Mesenchymal stem cell (in vitro differentiated cells and primary cell): Measurements from ENCODE around the gene DMD.

Source experiments
- DNase-seq: peaks from one replicate; pipeline ENCODE4 v3.0.0-alpha.2; 2013
- H2AFZ ChIP-seq: one replicate; pipeline ENCODE4 v1.6.1; 2013; ENCODE audit warnings: low read depth, mild to moderate bottlenecking, control low read depth, inconsistent platforms, low read length, moderate library complexity
- H2AK5ac ChIP-seq: 2 replicates; pipeline ENCODE4 v1.6.1; 2013; ENCODE audit warnings: low read length, moderate library complexity, mild to moderate bottlenecking, inconsistent platforms; ENCODE audit not compliant: severe bottlenecking
- H2BK120ac ChIP-seq: one replicate; pipeline ENCODE4 v1.6.1; 2013; ENCODE audit warnings: low read depth, mild to moderate bottlenecking, inconsistent platforms, low read length, moderate library complexity
- H2BK12ac ChIP-seq, 2 experiments: one replicate each; pipeline ENCODE4 v1.6.1; 2013; ENCODE audit warnings: inconsistent platforms in 2 of 2, low read length in 2 of 2, mild to moderate bottlenecking in 2 of 2, moderate library complexity in 2 of 2, control low read depth in 1 of 2
- H2BK15ac ChIP-seq: one replicate; pipeline ENCODE4 v1.6.1; 2013; ENCODE audit warnings: mild to moderate bottlenecking, low read depth, inconsistent platforms; ENCODE audit not compliant: poor library complexity, severe bottlenecking
- H2BK5ac ChIP-seq: 2 replicates; pipeline ENCODE4 v1.6.1; 2013; ENCODE audit warnings: low read depth, mild to moderate bottlenecking, low read length, control low read depth, inconsistent platforms; ENCODE audit not compliant: poor library complexity, severe bottlenecking
- H3K14ac ChIP-seq, 2 experiments: one replicate each; pipeline ENCODE4 v1.6.1; 2013; ENCODE audit warnings: inconsistent platforms in 2 of 2, low read length in 2 of 2, control low read depth in 1 of 2, mild to moderate bottlenecking in 1 of 2, moderate library complexity in 1 of 2
- H3K18ac ChIP-seq, 2 experiments: one replicate each; pipeline ENCODE4 v1.6.1; 2013; ENCODE audit warnings: inconsistent platforms in 2 of 2, low read length in 2 of 2, control low read depth in 1 of 2, low read depth in 1 of 2, mild to moderate bottlenecking in 1 of 2
- H3K23ac ChIP-seq, 2 experiments: one replicate each; pipeline ENCODE4 v1.6.1; 2013; ENCODE audit warnings: inconsistent platforms in 2 of 2, low read length in 2 of 2, mild to moderate bottlenecking in 2 of 2, moderate library complexity in 2 of 2, control low read depth in 1 of 2
- H3K27ac ChIP-seq: 2 replicates; pipeline ENCODE4 v1.5.1; 2013; ENCODE audit warnings: mild to moderate bottlenecking, moderate library complexity, low read length, control low read depth, inconsistent platforms; ENCODE audit not compliant: poor library complexity, severe bottlenecking
- H3K27me3 ChIP-seq, 2 experiments: 2 replicates each; pipeline versions ENCODE4 v1.6.1 to v1.7.0; 2013; ENCODE audit warnings: low read length in 2 of 2, mild to moderate bottlenecking in 2 of 2, moderate library complexity in 2 of 2, control low read depth in 1 of 2, inconsistent platforms in 1 of 2; ENCODE audit not compliant: control insufficient read depth in 1 of 2, insufficient read depth in 1 of 2
- H3K36me3 ChIP-seq, 2 experiments: 2 replicates each; pipeline versions ENCODE4 v1.6.1 to v1.7.0; 2013; ENCODE audit warnings: low read length in 2 of 2, control low read depth in 1 of 2, inconsistent platforms in 1 of 2, low read depth in 1 of 2, mild to moderate bottlenecking in 1 of 2; ENCODE audit not compliant: insufficient read depth in 2 of 2, control insufficient read depth in 1 of 2
- H3K4ac ChIP-seq, 2 experiments: one replicate each; pipeline ENCODE4 v1.6.1; 2013; ENCODE audit warnings: inconsistent platforms in 2 of 2, low read length in 2 of 2, mild to moderate bottlenecking in 2 of 2, moderate library complexity in 2 of 2, control low read depth in 1 of 2, low read depth in 1 of 2
- H3K4me1 ChIP-seq: 2 replicates; pipeline ENCODE4 v1.6.1; 2013; ENCODE audit warnings: low read depth, low read length, control low read depth; ENCODE audit not compliant: control insufficient read depth, insufficient read depth
- H3K4me2 ChIP-seq: 2 replicates; pipeline ENCODE4 v1.6.1; 2013; ENCODE audit warnings: low read length, mild to moderate bottlenecking, inconsistent platforms; ENCODE audit not compliant: poor library complexity, severe bottlenecking
- H3K4me3 ChIP-seq, 2 experiments: 2 replicates each; pipeline versions ENCODE4 v1.5.1 to v1.7.0; 2013; ENCODE audit warnings: low read length in 2 of 2, mild to moderate bottlenecking in 2 of 2, control low read depth in 1 of 2, low read depth in 1 of 2; ENCODE audit not compliant: insufficient read depth in 1 of 2
- H3K79me1 ChIP-seq: replicated peaks from 2 replicates; pipeline ENCODE4 v1.6.1; 2013; ENCODE audit warnings: mild to moderate bottlenecking, control low read depth, low read length, inconsistent platforms; ENCODE audit not compliant: poor library complexity, severe bottlenecking
- H3K9ac ChIP-seq: 2 replicates; pipeline ENCODE4 v1.7.0; 2013; ENCODE audit warnings: mild to moderate bottlenecking, low read length, moderate library complexity
- H3K9me3 ChIP-seq: 2 replicates; pipeline ENCODE4 v1.7.0; 2013; ENCODE audit warnings: mild to moderate bottlenecking, low read length; ENCODE audit not compliant: control insufficient read depth
- H4K8ac ChIP-seq: one replicate; pipeline ENCODE4 v1.6.1; 2013; ENCODE audit warnings: inconsistent platforms, mild to moderate bottlenecking, low read length, moderate library complexity
- H4K91ac ChIP-seq: one replicate; pipeline ENCODE4 v1.6.1; 2013; ENCODE audit warnings: mild to moderate bottlenecking, low read length, inconsistent platforms
- WGBS: methylation state at CpG from one replicate; pipeline ENCODE4 v1.1.7; 2013; ENCODE audit warnings: mixed read lengths; 5-methylcytosine and 5-hydroxymethylcytosine counted together

Gene DMD

DNA sequence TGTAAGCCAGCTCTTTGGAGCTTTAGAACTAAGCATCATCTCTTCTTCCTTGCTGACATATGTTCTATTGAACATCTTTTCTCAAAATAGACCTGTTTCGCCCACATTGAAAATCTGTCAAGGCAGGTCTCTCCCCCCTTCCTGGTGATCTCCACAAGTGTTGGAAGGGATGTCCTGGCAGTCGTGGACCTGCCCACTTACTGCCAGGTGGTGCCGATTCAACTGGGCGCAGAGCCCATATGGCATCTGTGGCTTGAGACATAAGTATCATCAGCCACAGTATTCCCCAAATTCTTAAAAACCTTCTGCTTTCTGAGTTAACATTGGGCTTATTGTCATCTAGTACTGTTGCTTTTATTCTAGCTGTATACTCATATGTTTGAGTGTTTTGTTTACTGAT, 1170.2 kb downstream of the DMD start:
- no peak overlapping the region for H4K91ac ChIP-seq

DNA sequence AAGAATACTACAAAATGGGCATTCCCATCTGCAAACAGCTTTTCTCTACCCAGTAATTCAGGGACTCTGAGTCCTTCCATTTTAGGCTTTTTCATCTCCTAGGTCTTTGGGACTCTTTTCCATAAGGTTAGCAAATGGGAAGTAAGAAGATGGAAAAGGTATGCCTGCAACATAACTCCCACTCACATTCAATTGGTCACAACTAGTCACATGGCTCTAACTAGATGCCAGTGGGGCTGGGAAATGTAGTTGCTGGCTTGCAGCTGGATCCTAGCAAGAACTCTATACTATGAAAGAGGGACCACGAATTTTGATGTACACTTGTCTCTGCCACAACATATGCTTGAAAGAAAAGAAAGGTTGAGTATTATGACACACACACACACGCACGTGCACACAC, 1184.6 kb downstream of the DMD start:
- Histone ChIP-seq H4K91ac (no peak overlapping the region), H3K18ac (no peak overlapping the region), H2AFZ (no peak overlapping the region), H3K27ac (no peak overlapping the region), H3K4me1 (no peaks in the 10 kb centered on the region), H2BK120ac (no peak overlapping the region), H3K4me2 (no peak overlapping the region), H3K36me3 (no peaks in the 10 kb centered on the region), H2BK15ac (no peak overlapping the region), H2AK5ac (no peak overlapping the region), H3K79me1 (no peaks in the 10 kb centered on the region), H3K9me3 (no peaks in the 10 kb centered on the region), H3K4ac (no peak overlapping the region), H4K8ac (no peak overlapping the region), H3K27me3 (no peaks in the 10 kb centered on the region), H3K14ac (no peak overlapping the region), H3K9ac (no peak overlapping the region), H3K4me3 (no peak overlapping the region), H3K23ac (no peak overlapping the region), H2BK5ac (no peak overlapping the region), H2BK12ac (no peak overlapping the region)
- DNase-seq = no peak
- WGBS = no CpG with 5 or more reads among the region's 3 CpGs

More for the DNA sequence above, 1170.2 kb downstream of the DMD start:
- Histone ChIP-seq H3K79me1 (no peaks in the 10 kb centered on the region), H3K4me3 (no peak overlapping the region), H4K8ac (no peak overlapping the region), H3K27ac (no peak overlapping the region), H2BK120ac (no peak overlapping the region), H3K4me1 (no peaks in the 10 kb centered on the region), H2AK5ac (no peak overlapping the region), H2BK15ac (no peak overlapping the region), H3K4ac (no peak overlapping the region), H2BK5ac (no peak overlapping the region), H3K36me3 (no peaks in the 10 kb centered on the region), H3K18ac (no peak overlapping the region), H3K9ac (no peak overlapping the region), H3K4me2 (no peak overlapping the region), H3K27me3 (no peaks in the 10 kb centered on the region), H2BK12ac (no peak overlapping the region), H2AFZ (no peak overlapping the region), H3K23ac (no peak overlapping the region), H3K9me3 (no peaks in the 10 kb centered on the region), H3K14ac (no peak overlapping the region)
- no peak for DNase-seq
- WGBS = 85% methylated on average over 3 of the region's 4 CpGs

DNA sequence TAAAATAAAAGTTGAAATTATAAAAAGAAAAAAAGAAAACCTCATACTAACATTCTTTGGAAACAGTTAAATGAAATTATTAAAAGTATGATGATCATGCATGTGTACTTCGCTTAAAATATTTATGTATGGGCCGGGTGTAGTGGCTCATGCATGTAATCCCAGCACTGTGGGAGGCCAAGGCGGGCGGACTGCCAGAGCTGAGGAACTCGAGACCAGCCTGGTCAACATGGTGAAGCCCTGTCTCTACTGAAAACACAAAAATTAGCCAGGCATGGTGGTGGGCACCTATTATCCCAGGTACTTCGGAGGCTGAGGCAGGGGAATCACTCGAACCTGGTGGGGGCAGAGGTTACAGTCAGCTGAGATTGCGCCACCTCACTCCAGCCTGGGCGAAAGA, 1187.3 kb downstream of the DMD start:
- Histone ChIP-seq H2BK120ac (no peak overlapping the region), H3K27me3 (no peaks in the 10 kb centered on the region), H3K27ac (no peak overlapping the region), H3K9ac (no peak overlapping the region), H2AFZ (no peak overlapping the region), H2AK5ac (no peak overlapping the region), H3K4ac (no peak overlapping the region), H2BK12ac (no peak overlapping the region), H3K4me2 (no peak overlapping the region), H4K91ac (no peak overlapping the region), H2BK15ac (no peak overlapping the region), H3K36me3 (no peaks in the 10 kb centered on the region), H3K79me1 (no peaks in the 10 kb centered on the region), H3K14ac (no peak overlapping the region), H3K4me1 (no peaks in the 10 kb centered on the region), H2BK5ac (no peak overlapping the region), H3K9me3 (no peaks in the 10 kb centered on the region), H3K18ac (no peak overlapping the region), H4K8ac (no peak overlapping the region), H3K4me3 (no peak overlapping the region), H3K23ac (no peak overlapping the region)
- 93% methylated on average over 5 of the region's 9 CpGs for WGBS
- DNase-seq = no peak

DNA sequence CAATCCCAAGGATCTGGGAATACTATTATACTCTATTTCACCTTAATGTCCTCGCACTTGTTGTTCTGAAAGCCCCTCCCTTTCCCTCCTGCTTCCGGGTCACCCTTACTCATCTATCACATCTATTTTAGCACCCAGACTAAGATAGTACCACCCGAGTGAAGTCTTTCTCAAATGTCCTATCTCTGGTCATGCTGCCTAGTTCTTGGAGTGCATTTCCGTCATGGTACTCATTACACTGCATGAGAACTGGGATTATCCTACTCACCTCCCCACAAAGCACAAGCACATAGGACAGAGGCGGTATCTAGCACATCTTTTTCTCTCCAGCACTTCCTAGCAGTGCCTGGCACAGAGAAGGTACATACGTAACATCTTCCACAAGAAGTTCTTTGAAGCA, 1195.2 kb downstream of the DMD start:
- H3K23ac ChIP-seq = no peak overlapping the region
- no peak overlapping the region for H3K4ac ChIP-seq
- H3K9me3 ChIP-seq = no peaks in the 10 kb centered on the region
- H3K4me2 ChIP-seq = no peak overlapping the region
- no peak overlapping the region for H4K91ac ChIP-seq
- no peaks in the 10 kb centered on the region for H3K36me3 ChIP-seq
- no peak overlapping the region for H3K18ac ChIP-seq
- no peak overlapping the region for H2BK5ac ChIP-seq
- no peak overlapping the region for H2BK12ac ChIP-seq
- H2AK5ac ChIP-seq = no peak overlapping the region
- no peaks in the 10 kb centered on the region for H3K27me3 ChIP-seq
- no peak overlapping the region for H3K9ac ChIP-seq
- no peaks in the 10 kb centered on the region for H3K4me1 ChIP-seq
- H4K8ac ChIP-seq = no peak overlapping the region
- no peak overlapping the region for H2AFZ ChIP-seq
- no peak for DNase-seq
- H2BK120ac ChIP-seq = no peak overlapping the region
- no peak overlapping the region for H3K27ac ChIP-seq
- no peak overlapping the region for H3K14ac ChIP-seq
- H2BK15ac ChIP-seq = no peak overlapping the region
- no peaks in the 10 kb centered on the region for H3K79me1 ChIP-seq
- WGBS = 78% methylated on average over 6 of the region's 6 CpGs
- no peak overlapping the region for H3K4me3 ChIP-seq
